H1 (cell line): ENCODE measurements around the gene THADA. TPM values are rescaled to one million over a fixed set of nuclear protein-coding genes. Genes with fewer than 3 reads are reported as not detected.

Experiments used
- polyA plus RNA-seq, 7 experiments: library from polyadenylated mRNA; depleted of rRNA in 3 of 7; stranded (reverse) in 5 of 7; unstranded in 2 of 7; fragments of >200 nt in 5 of 7; fragments of 200-250 nt in 2 of 7; gene quantifications; 1 replicate in 5 of 7; 2 replicates in 1 of 7; 4 replicates in 1 of 7; pipeline versions ENCODE4 v1.2.1 to v1.2.3, GENCODE V29; 2011 to 2013; ENCODE audit warnings: missing spikeins in 2 of 7, mixed read lengths in 2 of 7
- total RNA-seq: library from RNA; stranded (reverse); fragmentation: NEBNext Ultra II Directional; extraction: Animal tissue kit (Norgen Biotek cat#: 25700); gene quantifications from 2 replicates; pipeline ENCODE4 v1.2.1, GENCODE V29; 2021
- TF ChIP-seq, protein P1 (sequence below): fragments of 300-600 bp; sonication (generic); IDR thresholded peaks from 2 replicates; pipeline ENCODE4 v1.7.1; 2012; ENCODE audit warnings: low read length, moderate library complexity, mild to moderate bottlenecking, inconsistent platforms; ENCODE audit not compliant: insufficient replicate concordance

The THADA gene
- total and polyA plus RNA-seq, 2 of the 8 experiments (the other 6 are each of a cell fraction or from before 2014, with no cell fraction given): 22.4 to 26.8 TPM

DNA sequence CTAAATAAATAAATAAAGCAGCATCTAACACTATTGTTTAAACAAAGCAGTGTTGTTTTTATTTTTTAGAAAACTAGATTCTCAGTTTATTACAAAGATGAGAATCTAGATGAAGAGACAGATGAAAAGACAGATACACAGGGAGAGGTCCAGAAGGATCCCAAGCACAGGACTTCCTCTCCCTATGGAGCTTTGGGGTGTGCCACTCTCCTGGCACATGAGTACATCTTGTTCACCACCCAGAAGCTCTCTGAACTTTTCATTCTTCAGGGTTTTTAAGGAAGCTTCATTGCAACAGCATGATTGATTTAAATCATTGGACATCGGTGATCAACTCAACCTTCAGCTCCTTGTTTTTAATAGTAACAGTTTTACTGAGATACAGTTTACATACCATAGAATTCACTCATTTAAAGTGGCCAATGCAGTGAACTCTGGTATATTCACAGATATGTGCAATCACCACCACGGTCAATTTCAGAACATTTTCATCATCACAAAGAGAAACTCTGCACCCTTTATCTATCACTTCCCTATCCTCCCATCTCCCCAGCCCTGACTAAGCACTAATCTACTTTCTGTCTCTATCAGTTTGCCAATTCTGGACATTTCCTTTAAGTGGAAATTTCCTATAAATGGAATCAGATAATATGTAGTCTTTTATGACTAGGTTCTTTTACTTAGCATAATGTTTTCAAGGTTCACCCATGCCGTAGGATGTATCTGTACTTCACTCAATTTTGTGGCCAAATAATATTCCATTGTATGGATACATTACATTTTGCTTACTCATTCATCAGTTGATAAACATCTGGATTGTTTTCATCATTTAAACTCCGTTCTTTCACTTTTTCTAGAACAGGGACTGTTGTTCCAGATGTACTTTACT is 307.2 kb downstream of the THADA start (continued):
- TF ChIP-seq, protein P1, sequence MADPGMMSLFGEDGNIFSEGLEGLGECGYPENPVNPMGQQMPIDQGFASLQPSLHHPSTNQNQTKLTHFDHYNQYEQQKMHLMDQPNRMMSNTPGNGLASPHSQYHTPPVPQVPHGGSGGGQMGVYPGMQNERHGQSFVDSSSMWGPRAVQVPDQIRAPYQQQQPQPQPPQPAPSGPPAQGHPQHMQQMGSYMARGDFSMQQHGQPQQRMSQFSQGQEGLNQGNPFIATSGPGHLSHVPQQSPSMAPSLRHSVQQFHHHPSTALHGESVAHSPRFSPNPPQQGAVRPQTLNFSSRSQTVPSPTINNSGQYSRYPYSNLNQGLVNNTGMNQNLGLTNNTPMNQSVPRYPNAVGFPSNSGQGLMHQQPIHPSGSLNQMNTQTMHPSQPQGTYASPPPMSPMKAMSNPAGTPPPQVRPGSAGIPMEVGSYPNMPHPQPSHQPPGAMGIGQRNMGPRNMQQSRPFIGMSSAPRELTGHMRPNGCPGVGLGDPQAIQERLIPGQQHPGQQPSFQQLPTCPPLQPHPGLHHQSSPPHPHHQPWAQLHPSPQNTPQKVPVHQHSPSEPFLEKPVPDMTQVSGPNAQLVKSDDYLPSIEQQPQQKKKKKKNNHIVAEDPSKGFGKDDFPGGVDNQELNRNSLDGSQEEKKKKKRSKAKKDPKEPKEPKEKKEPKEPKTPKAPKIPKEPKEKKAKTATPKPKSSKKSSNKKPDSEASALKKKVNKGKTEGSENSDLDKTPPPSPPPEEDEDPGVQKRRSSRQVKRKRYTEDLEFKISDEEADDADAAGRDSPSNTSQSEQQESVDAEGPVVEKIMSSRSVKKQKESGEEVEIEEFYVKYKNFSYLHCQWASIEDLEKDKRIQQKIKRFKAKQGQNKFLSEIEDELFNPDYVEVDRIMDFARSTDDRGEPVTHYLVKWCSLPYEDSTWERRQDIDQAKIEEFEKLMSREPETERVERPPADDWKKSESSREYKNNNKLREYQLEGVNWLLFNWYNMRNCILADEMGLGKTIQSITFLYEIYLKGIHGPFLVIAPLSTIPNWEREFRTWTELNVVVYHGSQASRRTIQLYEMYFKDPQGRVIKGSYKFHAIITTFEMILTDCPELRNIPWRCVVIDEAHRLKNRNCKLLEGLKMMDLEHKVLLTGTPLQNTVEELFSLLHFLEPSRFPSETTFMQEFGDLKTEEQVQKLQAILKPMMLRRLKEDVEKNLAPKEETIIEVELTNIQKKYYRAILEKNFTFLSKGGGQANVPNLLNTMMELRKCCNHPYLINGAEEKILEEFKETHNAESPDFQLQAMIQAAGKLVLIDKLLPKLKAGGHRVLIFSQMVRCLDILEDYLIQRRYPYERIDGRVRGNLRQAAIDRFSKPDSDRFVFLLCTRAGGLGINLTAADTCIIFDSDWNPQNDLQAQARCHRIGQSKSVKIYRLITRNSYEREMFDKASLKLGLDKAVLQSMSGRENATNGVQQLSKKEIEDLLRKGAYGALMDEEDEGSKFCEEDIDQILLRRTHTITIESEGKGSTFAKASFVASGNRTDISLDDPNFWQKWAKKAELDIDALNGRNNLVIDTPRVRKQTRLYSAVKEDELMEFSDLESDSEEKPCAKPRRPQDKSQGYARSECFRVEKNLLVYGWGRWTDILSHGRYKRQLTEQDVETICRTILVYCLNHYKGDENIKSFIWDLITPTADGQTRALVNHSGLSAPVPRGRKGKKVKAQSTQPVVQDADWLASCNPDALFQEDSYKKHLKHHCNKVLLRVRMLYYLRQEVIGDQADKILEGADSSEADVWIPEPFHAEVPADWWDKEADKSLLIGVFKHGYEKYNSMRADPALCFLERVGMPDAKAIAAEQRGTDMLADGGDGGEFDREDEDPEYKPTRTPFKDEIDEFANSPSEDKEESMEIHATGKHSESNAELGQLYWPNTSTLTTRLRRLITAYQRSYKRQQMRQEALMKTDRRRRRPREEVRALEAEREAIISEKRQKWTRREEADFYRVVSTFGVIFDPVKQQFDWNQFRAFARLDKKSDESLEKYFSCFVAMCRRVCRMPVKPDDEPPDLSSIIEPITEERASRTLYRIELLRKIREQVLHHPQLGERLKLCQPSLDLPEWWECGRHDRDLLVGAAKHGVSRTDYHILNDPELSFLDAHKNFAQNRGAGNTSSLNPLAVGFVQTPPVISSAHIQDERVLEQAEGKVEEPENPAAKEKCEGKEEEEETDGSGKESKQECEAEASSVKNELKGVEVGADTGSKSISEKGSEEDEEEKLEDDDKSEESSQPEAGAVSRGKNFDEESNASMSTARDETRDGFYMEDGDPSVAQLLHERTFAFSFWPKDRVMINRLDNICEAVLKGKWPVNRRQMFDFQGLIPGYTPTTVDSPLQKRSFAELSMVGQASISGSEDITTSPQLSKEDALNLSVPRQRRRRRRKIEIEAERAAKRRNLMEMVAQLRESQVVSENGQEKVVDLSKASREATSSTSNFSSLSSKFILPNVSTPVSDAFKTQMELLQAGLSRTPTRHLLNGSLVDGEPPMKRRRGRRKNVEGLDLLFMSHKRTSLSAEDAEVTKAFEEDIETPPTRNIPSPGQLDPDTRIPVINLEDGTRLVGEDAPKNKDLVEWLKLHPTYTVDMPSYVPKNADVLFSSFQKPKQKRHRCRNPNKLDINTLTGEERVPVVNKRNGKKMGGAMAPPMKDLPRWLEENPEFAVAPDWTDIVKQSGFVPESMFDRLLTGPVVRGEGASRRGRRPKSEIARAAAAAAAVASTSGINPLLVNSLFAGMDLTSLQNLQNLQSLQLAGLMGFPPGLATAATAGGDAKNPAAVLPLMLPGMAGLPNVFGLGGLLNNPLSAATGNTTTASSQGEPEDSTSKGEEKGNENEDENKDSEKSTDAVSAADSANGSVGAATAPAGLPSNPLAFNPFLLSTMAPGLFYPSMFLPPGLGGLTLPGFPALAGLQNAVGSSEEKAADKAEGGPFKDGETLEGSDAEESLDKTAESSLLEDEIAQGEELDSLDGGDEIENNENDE: no peak
